K562 (cell line): ENCODE measurements around the gene USP28. TPM values are rescaled to one million over a fixed set of nuclear protein-coding genes. Genes with fewer than 3 reads are reported as not detected.

Experiments
- ATAC-seq: fragments of 200-7000 bp; cut with Tn5 transposase; 3 replicates; pipeline ENCODE4 v1.9.1; 2020; ENCODE audit warnings: moderate library complexity
- BruUV-seq: library from RNA; stranded (reverse); fragments of 400-500 nt; replicated peaks from 2 replicates; lab custom pipeline; 2021; lab: Mats Ljungman, UMichigan
- CTCF ChIA-PET: fragments of 300-600 bp; formaldehyde crosslinking; extraction: SDS; loops from one replicate; lab custom pipeline; 2021; ENCODE audit warnings: low intra/inter-chr PET ratio; lab: Yijun Ruan, JAX
- POLR2A ChIA-PET: fragments of 300-600, 350-650 bp; sonication (Branson Sonifier 250); formaldehyde crosslinking; extraction: SDS; loops from one replicate; lab custom pipeline; 2021; ENCODE audit warnings: antibody characterized with exemption, inconsistent platforms; lab: Yijun Ruan, JAX
- DNase-seq, 4 experiments: peaks; one replicate each; pipeline versions ENCODE4 v3.0.0 to v3.0.0-alpha.2; 2011 to 2018; ENCODE audit warnings: low spot score in 3 of 4, mixed read lengths in 3 of 4; ENCODE audit errors: extremely low read depth in 1 of 4
- FAIRE-seq: peaks from 2 replicates; lab custom pipeline; 2011; peaks lifted over from hg19 to GRCh38; lab: Jason Lieb, UNC
- H2AFZ ChIP-seq: 2 replicates; pipeline ENCODE4 v1.6.0; 2011; ENCODE audit warnings: low read depth, low read length, control low read depth, inconsistent platforms
- H3K27ac ChIP-seq: fragments of 200-600 bp; 3 replicates; pipeline ENCODE4 v1.8.0; 2011; ENCODE audit warnings: low read depth, mild to moderate bottlenecking, control low read depth, inconsistent platforms, low read length, moderate library complexity, mixed read lengths; ENCODE audit errors: extremely low read depth
- H3K27me3 ChIP-seq, 2 experiments: fragments of 300-600 bp in 1 of 2; 2 replicates in 1 of 2; 3 replicates in 1 of 2; pipeline versions ENCODE4 v1.6.0 to v1.8.0; 2011; ENCODE audit warnings: inconsistent platforms in 2 of 2, low read length in 2 of 2, mild to moderate bottlenecking in 1 of 2, mixed read lengths in 1 of 2, moderate library complexity in 1 of 2; ENCODE audit not compliant: control insufficient read depth in 2 of 2, insufficient read depth in 2 of 2
- H3K36me3 ChIP-seq: fragments of 300-600 bp; 3 replicates; pipeline ENCODE4 v1.8.0; 2011; ENCODE audit warnings: mild to moderate bottlenecking, low read length, inconsistent platforms; ENCODE audit not compliant: control insufficient read depth, insufficient read depth
- H3K4me1 ChIP-seq, 2 experiments: fragments of 200-600 bp in 1 of 2; replicated peaks in 1 of 2; 2 replicates in 1 of 2; 3 replicates in 1 of 2; pipeline versions ENCODE4 v1.5.1 to v1.8.0; 2011; ENCODE audit warnings: inconsistent platforms in 2 of 2, low read length in 2 of 2, mild to moderate bottlenecking in 1 of 2, mixed read lengths in 1 of 2, moderate library complexity in 1 of 2; ENCODE audit not compliant: control insufficient read depth in 2 of 2, insufficient read depth in 2 of 2
- H3K4me2 ChIP-seq: 2 replicates; pipeline ENCODE4 v1.6.1; 2011; ENCODE audit warnings: low read length, control low read depth, inconsistent platforms, mixed read lengths; ENCODE audit not compliant: insufficient read depth
- H3K4me3 ChIP-seq: fragments of 200-600 bp; sonication (generic), shearing (Covaris generic); 2 replicates; pipeline ENCODE4 v1.5.1; 2016; ENCODE audit warnings: control low read depth, inconsistent platforms
- H3K79me2 ChIP-seq: fragments of 200-600 bp; 3 replicates; pipeline ENCODE4 v1.8.0; 2011; ENCODE audit warnings: low read length, inconsistent platforms; ENCODE audit not compliant: control insufficient read depth, insufficient read depth
- H3K9ac ChIP-seq, 2 experiments: 2 replicates each; pipeline versions ENCODE4 v1.6.0 to v1.6.1; 2011; ENCODE audit warnings: low read depth in 2 of 2, low read length in 2 of 2, control low read depth in 1 of 2, inconsistent platforms in 1 of 2, mild to moderate bottlenecking in 1 of 2, mixed read lengths in 1 of 2; ENCODE audit not compliant: insufficient read depth in 1 of 2
- H3K9me1 ChIP-seq: one replicate; pipeline ENCODE4 v1.6.0; 2011; ENCODE audit warnings: inconsistent platforms, mild to moderate bottlenecking, low read length, moderate library complexity; ENCODE audit not compliant: control insufficient read depth, insufficient read depth
- H3K9me3 ChIP-seq: replicated peaks from 2 replicates; pipeline ENCODE4 v1.5.1; 2011; ENCODE audit warnings: low read depth, low read length, inconsistent platforms; ENCODE audit not compliant: control insufficient read depth, insufficient read depth
- H4K20me1 ChIP-seq: replicated peaks from 2 replicates; pipeline ENCODE4 v1.6.1; 2011; ENCODE audit warnings: low read length, inconsistent platforms, mixed read lengths; ENCODE audit not compliant: control insufficient read depth, insufficient read depth
- ADNP ChIP-seq: fragments of 200-800 bp; sonication (Bioruptor generic); IDR thresholded peaks from 2 replicates; pipeline ENCODE4 v1.6.1; 2016; ENCODE audit warnings: missing genetic modification characterization, missing compliant biosample characterization
- CC2D1A ChIP-seq: fragments of 450-650 bp; IDR thresholded peaks from 2 replicates; pipeline ENCODE4 v1.6.1; 2017; ENCODE audit warnings: mild to moderate bottlenecking
- FOXM1 ChIP-seq, 2 experiments: fragments of 450-650 bp in 1 of 2; sonication (generic) in 1 of 2; formaldehyde crosslinking in 1 of 2; IDR thresholded peaks; 2 replicates each; pipeline versions ENCODE4 v1.6.1 to v1.9.0; 2017 to 2022; ENCODE audit warnings: low read depth in 2 of 2, mild to moderate bottlenecking in 2 of 2, missing genetic modification reagents in 1 of 2, moderate library complexity in 1 of 2
- GTF2E2 ChIP-seq: fragments of 200-800 bp; sonication (Bioruptor generic); IDR thresholded peaks from 2 replicates; pipeline ENCODE4 v1.6.1; 2016; ENCODE audit warnings: missing genetic modification characterization, missing compliant biosample characterization
- HDAC6 ChIP-seq: IDR thresholded peaks from 2 replicates; pipeline ENCODE4 v1.6.1; 2012; ENCODE audit warnings: low read depth, mild to moderate bottlenecking, control low read depth, inconsistent platforms, low read length, moderate library complexity
- HMG20B ChIP-seq: fragments of 250-450 bp; sonication (Bioruptor Pico); IDR thresholded peaks from 2 replicates; pipeline ENCODE4 v1.5.0; 2021; ENCODE audit warnings: mild to moderate bottlenecking
- MTF1 ChIP-seq: fragments of 250-450 bp; sonication (Bioruptor Pico); IDR thresholded peaks from 2 replicates; pipeline ENCODE4 v1.9.0; 2021; ENCODE audit warnings: moderate library complexity, mild to moderate bottlenecking, inconsistent platforms, borderline replicate concordance
- POU5F1 ChIP-seq: fragments of 150-350 bp; IDR thresholded peaks from 2 replicates; pipeline ENCODE4 v1.6.1; 2014; ENCODE audit warnings: borderline replicate concordance, low read length, low read depth, mild to moderate bottlenecking; ENCODE audit not compliant: partially characterized antibody
- ZNF217 ChIP-seq: sonication (generic); formaldehyde crosslinking; IDR thresholded peaks from 2 replicates; pipeline ENCODE4 v1.8.0; 2022; ENCODE audit warnings: mild to moderate bottlenecking, missing genetic modification reagents
- ZNF311 ChIP-seq: fragments of 250-450 bp; sonication (Bioruptor Pico); IDR thresholded peaks from 2 replicates; pipeline ENCODE4 v1.4.0; 2020; ENCODE audit warnings: mild to moderate bottlenecking, moderate library complexity
- ZNF316 ChIP-seq: fragments of 450-650 bp; IDR thresholded peaks from 2 replicates; pipeline ENCODE4 v1.6.1; 2016
- in situ Hi-C: fragments of 300-500 bp; cut with MboI; formaldehyde crosslinking; loops from 4 replicates; pipeline ENCODE4 v1.15.0; 2018; ENCODE audit warnings: inconsistent platforms, mixed read lengths
- intact Hi-C: fragments of 100-400 bp; cut with micrococcal nuclease; formaldehyde crosslinking; loops from 2 replicates; pipeline ENCODE4 v1.14.2; 2022
- polyA plus RNA-seq, 8 experiments: library from polyadenylated mRNA; depleted of rRNA in 4 of 8; stranded (reverse) in 5 of 8; unstranded in 3 of 8; fragments of >200 nt; fragmentation: Nextera tagmentation in 2 of 8; fragmentation: Illumina TruSeq in 1 of 8; extraction: Ambion mirVana in 2 of 8; extraction: Trizol in 1 of 8; gene quantifications; 2 replicates each; pipeline versions ENCODE4 v1.2.1 to v1.2.3, GENCODE V29; 2011 to 2014; ENCODE audit warnings: inconsistent platforms in 1 of 8, missing spikeins in 1 of 8
- total RNA-seq, 7 experiments: library from RNA; depleted of rRNA in 6 of 7; stranded (reverse); fragments of >200 nt in 6 of 7; fragmentation: Illumina TruSeq in 2 of 7; extraction: Trizol in 2 of 7; gene quantifications; 2 replicates each; pipeline versions ENCODE4 v1.2.1 to v1.2.3, GENCODE V29; 2011 to 2021; ENCODE audit warnings: low replicate concordance in 1 of 7
- TF ChIP-seq, protein P1 (sequence below): fragments of 250-450 bp; sonication (Bioruptor Pico); IDR thresholded peaks from 2 replicates; pipeline ENCODE4 v1.4.0; 2020; ENCODE audit warnings: borderline replicate concordance
- TF ChIP-seq, protein P2 (sequence below): fragments of 450-650 bp; conservative IDR thresholded peaks from 2 replicates; pipeline ENCODE4 v1.6.1; 2016; ENCODE audit warnings: missing genetic modification characterization, low read depth, mild to moderate bottlenecking, control low read depth, missing compliant biosample characterization
- TF ChIP-seq, protein P3 (sequence below): fragments of 450-650 bp; IDR thresholded peaks from 2 replicates; pipeline ENCODE4 v1.6.1; 2016; ENCODE audit warnings: low read depth, mild to moderate bottlenecking, moderate library complexity

Gene USP28
- total and polyA plus RNA-seq, 9 of the 15 experiments (the other 6 are each of a cell fraction or from before 2014, with no cell fraction given), result 3.7 to 42.7 (median 20.3) TPM

DNA sequence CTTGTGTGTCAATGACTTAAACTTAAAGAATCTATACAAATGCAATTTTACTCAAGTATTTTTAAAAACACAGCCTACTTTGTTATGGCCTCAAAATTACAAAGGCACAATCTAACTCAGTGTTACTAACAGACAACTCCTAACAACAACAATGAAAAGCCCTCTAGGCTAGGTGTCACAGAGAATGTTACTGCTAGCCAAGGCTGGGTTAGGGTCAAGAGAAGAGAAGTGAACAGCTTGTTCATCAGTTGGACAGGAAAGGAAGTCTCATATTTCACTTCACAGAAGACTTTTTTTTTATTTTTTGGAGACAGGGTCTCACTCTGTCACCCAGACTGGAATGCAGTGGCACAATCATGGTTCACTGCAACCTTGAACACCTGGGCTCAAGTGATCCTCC, 69.7 kb downstream of the USP28 start:
- peaks cover 74% of the 10 kb centered on the region for H3K36me3 ChIP-seq
- no peak overlapping the region for H3K4me3 ChIP-seq
- POLR2A ChIA-PET, result no interaction called here
- no peaks in the 10 kb centered on the region for H3K9me1 ChIP-seq
- no peaks in the 10 kb centered on the region for H4K20me1 ChIP-seq
- no peak overlapping the region for H3K9ac ChIP-seq
- CTCF ChIA-PET, result interaction anchor here (0.6 kb wide), 1 partner anchor 67 kb away, joined by 3 read pairs; no protein-coding TSS in a partner anchor
- H3K4me2 ChIP-seq, result no peak overlapping the region
- ATAC-seq (no peak), DNase-seq (no peak), FAIRE-seq (no peak)
- H3K79me2 ChIP-seq, result no peaks in the 10 kb centered on the region
- no peaks in the 10 kb centered on the region for H3K9me3 ChIP-seq
- in situ Hi-C loops (no loop called here), intact Hi-C loops (loop anchor here (1.0 to 10.0 kb wide), 2 partner anchors 169 to 456 kb away; partner anchors contain the start of gene HTR3A)
- BruUV-seq, result no TSS peak
- no peaks in the 10 kb centered on the region for H3K27me3 ChIP-seq
- H2AFZ ChIP-seq, result no peak overlapping the region
- no peak for TF ChIP-seq HDAC6
- TF ChIP-seq HMG20B, result no peak
- no peak for TF ChIP-seq CC2D1A
- TF ChIP-seq POU5F1, result no peak
- TF ChIP-seq, all 486 proteins: peak for 0
- no peaks in the 10 kb centered on the region for H3K4me1 ChIP-seq
- H3K27ac ChIP-seq, result no peak overlapping the region

DNA sequence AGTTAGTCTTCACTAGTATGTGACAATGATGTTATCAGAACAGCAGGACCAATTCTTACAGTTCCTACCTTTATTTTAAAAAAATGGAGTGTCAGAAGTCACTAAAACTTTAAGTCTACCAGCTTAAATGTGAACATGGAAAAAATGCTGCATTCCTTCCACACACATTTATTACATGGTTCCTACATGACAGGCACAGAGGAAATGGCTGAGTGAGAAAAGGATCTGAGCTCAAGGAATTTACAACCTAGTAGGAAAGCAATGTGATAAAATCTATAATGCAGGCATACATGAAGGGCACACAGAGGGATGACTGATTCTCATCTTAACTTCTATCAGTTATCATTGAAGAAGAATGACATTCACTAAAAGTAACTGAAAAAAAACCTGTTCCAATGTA, 72.8 kb downstream of the USP28 start:
- H2AFZ ChIP-seq, result no peak overlapping the region
- no peaks in the 10 kb centered on the region for H3K4me1 ChIP-seq
- DNase-seq, result no peak
- H3K4me2 ChIP-seq, result no peak overlapping the region
- BruUV-seq, result no TSS peak
- no peak overlapping the region for H3K9ac ChIP-seq
- H3K27me3 ChIP-seq, result no peaks in the 10 kb centered on the region
- ChIA-PET POLR2A (no interaction called here), CTCF (no interaction called here)
- H3K9me3 ChIP-seq, result no peaks in the 10 kb centered on the region
- no peak for FAIRE-seq
- intact Hi-C loops, result loop anchor here (10.0 kb wide), 1 partner anchor 172 kb away; the partner anchor contains the start of gene HTR3A
- no peak overlapping the region for H3K4me3 ChIP-seq
- H3K36me3 ChIP-seq, result peaks cover 63% of the 10 kb centered on the region
- H4K20me1 ChIP-seq, result no peaks in the 10 kb centered on the region
- ATAC-seq, result no peak
- H3K9me1 ChIP-seq, result no peaks in the 10 kb centered on the region
- no peaks in the 10 kb centered on the region for H3K79me2 ChIP-seq
- H3K27ac ChIP-seq, result no peak overlapping the region
- in situ Hi-C loops, result no loop called here
- no peak for TF ChIP-seq ZNF311 (CRISPR knock-in tag)
- TF ChIP-seq, protein P1, sequence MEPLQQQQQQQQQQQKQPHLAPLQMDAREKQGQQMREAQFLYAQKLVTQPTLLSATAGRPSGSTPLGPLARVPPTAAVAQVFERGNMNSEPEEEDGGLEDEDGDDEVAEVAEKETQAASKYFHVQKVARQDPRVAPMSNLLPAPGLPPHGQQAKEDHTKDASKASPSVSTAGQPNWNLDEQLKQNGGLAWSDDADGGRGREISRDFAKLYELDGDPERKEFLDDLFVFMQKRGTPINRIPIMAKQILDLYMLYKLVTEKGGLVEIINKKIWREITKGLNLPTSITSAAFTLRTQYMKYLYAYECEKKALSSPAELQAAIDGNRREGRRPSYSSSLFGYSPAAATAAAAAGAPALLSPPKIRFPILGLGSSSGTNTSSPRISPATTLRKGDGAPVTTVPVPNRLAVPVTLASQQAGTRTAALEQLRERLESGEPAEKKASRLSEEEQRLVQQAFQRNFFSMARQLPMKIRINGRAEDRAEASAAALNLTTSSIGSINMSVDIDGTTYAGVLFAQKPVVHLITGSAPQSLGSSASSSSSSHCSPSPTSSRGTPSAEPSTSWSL, result no peak
- TF ChIP-seq ADNP (tag), result no peak
- no peak for TF ChIP-seq GTF2E2 (tag)
- TF ChIP-seq, protein P2, sequence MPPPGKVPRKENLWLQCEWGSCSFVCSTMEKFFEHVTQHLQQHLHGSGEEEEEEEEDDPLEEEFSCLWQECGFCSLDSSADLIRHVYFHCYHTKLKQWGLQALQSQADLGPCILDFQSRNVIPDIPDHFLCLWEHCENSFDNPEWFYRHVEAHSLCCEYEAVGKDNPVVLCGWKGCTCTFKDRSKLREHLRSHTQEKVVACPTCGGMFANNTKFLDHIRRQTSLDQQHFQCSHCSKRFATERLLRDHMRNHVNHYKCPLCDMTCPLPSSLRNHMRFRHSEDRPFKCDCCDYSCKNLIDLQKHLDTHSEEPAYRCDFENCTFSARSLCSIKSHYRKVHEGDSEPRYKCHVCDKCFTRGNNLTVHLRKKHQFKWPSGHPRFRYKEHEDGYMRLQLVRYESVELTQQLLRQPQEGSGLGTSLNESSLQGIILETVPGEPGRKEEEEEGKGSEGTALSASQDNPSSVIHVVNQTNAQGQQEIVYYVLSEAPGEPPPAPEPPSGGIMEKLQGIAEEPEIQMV (tag), result no peak
- TF ChIP-seq ZNF316, result no peak
- no peak for TF ChIP-seq FOXM1 (IDR thresholded peaks at IDR 0.05; ENCODE audit: low read depth)
- TF ChIP-seq FOXM1 (CRISPR knock-in tag; IDR thresholded peaks at IDR 0.05; ENCODE audit: low read depth), result no peak
- TF ChIP-seq, protein P3, sequence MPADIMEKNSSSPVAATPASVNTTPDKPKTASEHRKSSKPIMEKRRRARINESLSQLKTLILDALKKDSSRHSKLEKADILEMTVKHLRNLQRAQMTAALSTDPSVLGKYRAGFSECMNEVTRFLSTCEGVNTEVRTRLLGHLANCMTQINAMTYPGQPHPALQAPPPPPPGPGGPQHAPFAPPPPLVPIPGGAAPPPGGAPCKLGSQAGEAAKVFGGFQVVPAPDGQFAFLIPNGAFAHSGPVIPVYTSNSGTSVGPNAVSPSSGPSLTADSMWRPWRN, result no peak
- TF ChIP-seq MTF1, result no peak
- no peak for TF ChIP-seq ZNF217 (CRISPR knock-in tag)
